Stomach (tissue), 4 donors: ENCODE results near the gene TPX2.

Experiments used
- EP300 ChIP-seq: sonication (generic); formaldehyde crosslinking; IDR thresholded peaks from one replicate; pipeline ENCODE4 v1.6.1; 2017; ENCODE audit warnings: antibody characterized with exemption
- POLR2A ChIP-seq, 4 donors: fragments of 450-650 bp; IDR thresholded peaks; one replicate each; pipeline ENCODE4 v1.6.1; 2016; ENCODE audit warnings: antibody characterized with exemption in 4 of 4, control low read depth in 2 of 4, mild to moderate bottlenecking in 1 of 4, moderate library complexity in 1 of 4
- POLR2AphosphoS5 ChIP-seq, 3 donors: sonication (generic); formaldehyde crosslinking; IDR thresholded peaks; one replicate each; pipeline ENCODE4 v1.6.1; 2016; ENCODE audit warnings: antibody characterized with exemption in 3 of 3
- TF ChIP-seq, protein P1 (sequence below), 7 experiments: fragments of 450-650 bp in 4 of 7; fragments of 200-600 bp in 3 of 7; sonication (generic) in 3 of 7; IDR thresholded peaks; one replicate each; pipeline ENCODE4 v1.5.1; 2016 to 2019; ENCODE audit warnings: antibody characterized with exemption in 7 of 7, control low read depth in 2 of 7, mild to moderate bottlenecking in 1 of 7

GRCh38 chr20:31836853-31837608, 97.9 kb downstream of the TPX2 start:
- TF ChIP-seq, protein P1, sequence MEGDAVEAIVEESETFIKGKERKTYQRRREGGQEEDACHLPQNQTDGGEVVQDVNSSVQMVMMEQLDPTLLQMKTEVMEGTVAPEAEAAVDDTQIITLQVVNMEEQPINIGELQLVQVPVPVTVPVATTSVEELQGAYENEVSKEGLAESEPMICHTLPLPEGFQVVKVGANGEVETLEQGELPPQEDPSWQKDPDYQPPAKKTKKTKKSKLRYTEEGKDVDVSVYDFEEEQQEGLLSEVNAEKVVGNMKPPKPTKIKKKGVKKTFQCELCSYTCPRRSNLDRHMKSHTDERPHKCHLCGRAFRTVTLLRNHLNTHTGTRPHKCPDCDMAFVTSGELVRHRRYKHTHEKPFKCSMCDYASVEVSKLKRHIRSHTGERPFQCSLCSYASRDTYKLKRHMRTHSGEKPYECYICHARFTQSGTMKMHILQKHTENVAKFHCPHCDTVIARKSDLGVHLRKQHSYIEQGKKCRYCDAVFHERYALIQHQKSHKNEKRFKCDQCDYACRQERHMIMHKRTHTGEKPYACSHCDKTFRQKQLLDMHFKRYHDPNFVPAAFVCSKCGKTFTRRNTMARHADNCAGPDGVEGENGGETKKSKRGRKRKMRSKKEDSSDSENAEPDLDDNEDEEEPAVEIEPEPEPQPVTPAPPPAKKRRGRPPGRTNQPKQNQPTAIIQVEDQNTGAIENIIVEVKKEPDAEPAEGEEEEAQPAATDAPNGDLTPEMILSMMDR (IDR thresholded peaks at IDR 0.05), result no peak
- TF ChIP-seq POLR2A (IDR thresholded peaks at IDR 0.05) (no peak), POLR2AphosphoS5 (IDR thresholded peaks at IDR 0.05) (no peak), EP300 (no peak)
